ENCODE measurements around the gene CPA5. TPM values are rescaled to one million over a fixed set of nuclear protein-coding genes. Genes with fewer than 3 reads are reported as not detected.

CPA5 gene
- total and polyA plus RNA-seq, 2 donors (not counting 3 experiments of a cell fraction or from before 2014, with no cell fraction given), result not detected

- FAIRE-seq, result no peak
Observed at GRCh38 chr7:130367836-130368746, 23.5 kb downstream of the CPA5 start.

More at GRCh38 chr7:130367836-130368746, 23.5 kb downstream of the CPA5 start:
- Histone ChIP-seq H3K79me2 (ENCODE audit: control insufficient read depth, insufficient read depth, low read length) (no peaks in the 10 kb centered on the region), H3K9ac (replicated peaks; ENCODE audit: extremely low read depth, insufficient read depth, low read length) (no peak overlapping the region), H3K9me1 (replicated peaks; ENCODE audit: control insufficient read depth, extremely low read depth, insufficient read depth, low read length) (no peaks in the 10 kb centered on the region), H4K20me1 (replicated peaks; ENCODE audit: control insufficient read depth, extremely low read depth, insufficient read depth, low read length) (no peaks in the 10 kb centered on the region), H3K4me2 (ENCODE audit: insufficient read depth, low read length) (no peak overlapping the region), H3K4me3 (replicated peaks in 1 of 3; ENCODE audit: insufficient read depth in 1 of 3, low read depth in 1 of 3, low read length in 3 of 3) (no peak overlapping the region), H2AFZ (ENCODE audit: low read depth, low read length) (no peak overlapping the region), H3K36me3 (ENCODE audit: control insufficient read depth in 2 of 2, extremely low read depth in 1 of 2, insufficient read depth in 2 of 2, low read length in 2 of 2) (no peaks in the 10 kb centered on the region), H3K4me1 (ENCODE audit: control insufficient read depth, extremely low read depth, insufficient read depth, low read length) (peaks cover 15% of the 10 kb centered on the region), H3K27ac (ENCODE audit: insufficient read depth, low read depth, low read length) (no peak overlapping the region), H3K9me3 (replicated peaks; ENCODE audit: control insufficient read depth, insufficient read depth, low read length) (no peaks in the 10 kb centered on the region), H3K27me3 (ENCODE audit: control insufficient read depth in 2 of 2, insufficient read depth in 2 of 2, low read length in 2 of 2) (no peaks in the 10 kb centered on the region)
- intact Hi-C loops (cut with micrococcal nuclease), result no loop called here
- dilution Hi-C loops (cut with MboI; ENCODE audit: extremely low pct_ligation_motif_present, low sequenced_read_pairs), result no loop called here
- BruUV-seq (replicated peaks), result no TSS peak
- ChIA-PET CTCF (no interaction called here), POLR2A (no interaction called here)
- DNase-seq (ENCODE audit: low read depth, low spot score), result no peak
- TF ChIP-seq GATA2 (IDR thresholded peaks at IDR 0.05; ENCODE audit: insufficient read depth, insufficient read length, low read depth, low read length) (no peak), MYC (IDR thresholded peaks at IDR 0.05; ENCODE audit: low read depth, low read length) (no peak), JUN (IDR thresholded peaks at IDR 0.05; ENCODE audit: borderline replicate concordance, insufficient read depth, insufficient read length, low read depth) (no peak), EZH2 (IDR thresholded peaks at IDR 0.05; ENCODE audit: borderline replicate concordance, low read depth, low read length, severe bottlenecking) (no peak), POLR2A (IDR thresholded peaks at IDR 0.05; ENCODE audit: low read depth, low read length) (no peak), FOS (IDR thresholded peaks at IDR 0.05; ENCODE audit: borderline replicate concordance, insufficient read depth, low read length) (no peak), POLR2AphosphoS5 (IDR thresholded peaks at IDR 0.05; ENCODE audit: insufficient read depth, low read depth, low read length) (no peak)
- TF ChIP-seq, protein P1, sequence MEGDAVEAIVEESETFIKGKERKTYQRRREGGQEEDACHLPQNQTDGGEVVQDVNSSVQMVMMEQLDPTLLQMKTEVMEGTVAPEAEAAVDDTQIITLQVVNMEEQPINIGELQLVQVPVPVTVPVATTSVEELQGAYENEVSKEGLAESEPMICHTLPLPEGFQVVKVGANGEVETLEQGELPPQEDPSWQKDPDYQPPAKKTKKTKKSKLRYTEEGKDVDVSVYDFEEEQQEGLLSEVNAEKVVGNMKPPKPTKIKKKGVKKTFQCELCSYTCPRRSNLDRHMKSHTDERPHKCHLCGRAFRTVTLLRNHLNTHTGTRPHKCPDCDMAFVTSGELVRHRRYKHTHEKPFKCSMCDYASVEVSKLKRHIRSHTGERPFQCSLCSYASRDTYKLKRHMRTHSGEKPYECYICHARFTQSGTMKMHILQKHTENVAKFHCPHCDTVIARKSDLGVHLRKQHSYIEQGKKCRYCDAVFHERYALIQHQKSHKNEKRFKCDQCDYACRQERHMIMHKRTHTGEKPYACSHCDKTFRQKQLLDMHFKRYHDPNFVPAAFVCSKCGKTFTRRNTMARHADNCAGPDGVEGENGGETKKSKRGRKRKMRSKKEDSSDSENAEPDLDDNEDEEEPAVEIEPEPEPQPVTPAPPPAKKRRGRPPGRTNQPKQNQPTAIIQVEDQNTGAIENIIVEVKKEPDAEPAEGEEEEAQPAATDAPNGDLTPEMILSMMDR (IDR thresholded peaks at IDR 0.05; ENCODE audit: extremely low read depth in 1 of 2, insufficient read depth in 1 of 2, low read depth in 1 of 2, low read length in 2 of 2), result no peak
- TF ChIP-seq, protein P2, sequence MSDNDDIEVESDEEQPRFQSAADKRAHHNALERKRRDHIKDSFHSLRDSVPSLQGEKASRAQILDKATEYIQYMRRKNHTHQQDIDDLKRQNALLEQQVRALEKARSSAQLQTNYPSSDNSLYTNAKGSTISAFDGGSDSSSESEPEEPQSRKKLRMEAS (IDR thresholded peaks at IDR 0.05; ENCODE audit: insufficient read depth, insufficient read length), result no peak
